Measurements from ENCODE around the gene PJVK. TPM values are rescaled to one million over a fixed set of nuclear protein-coding genes. Genes with fewer than 3 reads are reported as not detected.
A peak's percentile ranks its signal among the peaks of the same experiment; 100 is the strongest.
"Not testable (repeated sequence)": the region's sequence is repeated elsewhere in the genome, so short reads cannot be mapped to it uniquely, and the experiment has no call there.

The PJVK gene
- total RNA-seq, 6 experiments from 2014 or later, result 0.43 to 1.0 (median 0.69) TPM

DNA sequence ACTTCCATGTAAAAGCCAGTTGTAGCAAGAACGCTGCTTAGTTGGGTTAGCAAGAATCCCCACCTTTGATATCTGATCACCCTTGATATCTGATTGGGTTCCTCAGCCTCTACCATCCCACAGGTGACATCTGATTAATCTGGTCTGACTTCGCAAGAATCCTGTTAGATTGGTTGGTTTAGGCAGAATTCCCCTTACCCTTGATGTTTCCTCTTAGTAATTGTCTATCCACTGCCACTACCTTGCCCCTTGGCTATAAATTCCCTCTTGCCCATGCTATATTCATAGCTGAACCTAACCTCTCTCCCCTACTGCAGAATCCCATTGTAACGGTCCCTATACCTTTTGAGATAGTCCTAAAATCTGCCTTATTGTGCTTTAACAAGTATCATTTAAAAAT, 33.3 kb upstream of the PJVK start:
- no peak for TF ChIP-seq CTCF (IDR thresholded peaks at IDR 0.05)
- Mint-ChIP-seq H3K9me3 (no peaks in the 10 kb centered on the region), H3K27me3 (ENCODE audit: insufficient read depth) (peaks cover 1% of the 10 kb centered on the region; the same call in 1 of the 2 replicates), H3K27ac (no peak overlapping the region), H3K36me3 (ENCODE audit: low read depth) (no peaks in the 10 kb centered on the region), H3K4me1 (ENCODE audit: low read depth) (peaks cover 32% of the 10 kb centered on the region), H3K4me3 (no peak overlapping the region)
- no peak for DNase-seq

DNA sequence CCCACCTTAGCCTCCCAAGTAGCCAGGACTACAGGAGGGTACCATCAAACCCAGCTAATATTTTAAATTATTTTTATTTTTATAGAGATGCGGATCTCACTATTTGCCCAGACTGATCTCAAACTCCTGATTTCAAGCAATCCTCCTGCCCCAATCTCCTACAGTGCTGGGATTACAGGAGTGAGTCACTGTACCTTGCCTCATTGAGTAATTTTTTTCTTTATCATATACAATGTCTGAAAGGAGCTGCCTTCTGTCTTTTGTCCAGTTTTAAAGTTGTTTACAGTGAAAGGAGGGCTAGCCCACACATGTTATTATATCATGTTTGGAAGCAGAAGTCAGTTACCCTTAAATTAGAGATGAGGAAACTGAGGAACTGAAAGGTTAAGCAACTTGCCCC, 32.8 kb upstream of the PJVK start:
- Mint-ChIP-seq H3K9me3 (no peaks in the 10 kb centered on the region), H3K4me3 (no peak overlapping the region), H3K27ac (no peak overlapping the region), H3K4me1 (ENCODE audit: low read depth) (peaks cover 27% of the 10 kb centered on the region), H3K27me3 (ENCODE audit: insufficient read depth) (peaks cover 1% of the 10 kb centered on the region; the same call in 1 of the 2 replicates), H3K36me3 (ENCODE audit: low read depth) (no peaks in the 10 kb centered on the region)
- no peak for TF ChIP-seq CTCF (IDR thresholded peaks at IDR 0.05)
- DNase-seq, result no peak

GRCh38 chr2:178419123-178419522, 32.1 kb upstream of the PJVK start:
- peaks cover 23% of the 10 kb centered on the region for H3K4me1 Mint-ChIP-seq (ENCODE audit: low read depth)
- H3K36me3 Mint-ChIP-seq (ENCODE audit: low read depth), result no peaks in the 10 kb centered on the region
- no peak overlapping the region for H3K27ac Mint-ChIP-seq
- peak; percentile 68 for TF ChIP-seq CTCF (IDR thresholded peaks at IDR 0.05)
- peaks cover 1% of the 10 kb centered on the region; the same call in 1 of the 2 replicates for H3K27me3 Mint-ChIP-seq (ENCODE audit: insufficient read depth)
- H3K4me3 Mint-ChIP-seq, result no peak overlapping the region
- peak; percentile 29 for DNase-seq
- no peaks in the 10 kb centered on the region for H3K9me3 Mint-ChIP-seq

- Mint-ChIP-seq H3K4me3 (no peak overlapping the region), H3K9me3 (no peaks in the 10 kb centered on the region; the same call in 1 of the 2 replicates), H3K36me3 (ENCODE audit: low read depth) (no peaks in the 10 kb centered on the region), H3K27ac (no peak overlapping the region), H3K27me3 (ENCODE audit: insufficient read depth) (peaks cover 1% of the 10 kb centered on the region; the same call in 1 of the 2 replicates), H3K4me1 (ENCODE audit: low read depth) (peaks cover 10% of the 10 kb centered on the region; the same call in 1 of the 2 replicates)
- TF ChIP-seq CTCF (IDR thresholded peaks at IDR 0.05), result no peak
- no peak for DNase-seq
Observed at GRCh38 chr2:178420463-178420999, 30.6 kb upstream of the PJVK start.

DNA sequence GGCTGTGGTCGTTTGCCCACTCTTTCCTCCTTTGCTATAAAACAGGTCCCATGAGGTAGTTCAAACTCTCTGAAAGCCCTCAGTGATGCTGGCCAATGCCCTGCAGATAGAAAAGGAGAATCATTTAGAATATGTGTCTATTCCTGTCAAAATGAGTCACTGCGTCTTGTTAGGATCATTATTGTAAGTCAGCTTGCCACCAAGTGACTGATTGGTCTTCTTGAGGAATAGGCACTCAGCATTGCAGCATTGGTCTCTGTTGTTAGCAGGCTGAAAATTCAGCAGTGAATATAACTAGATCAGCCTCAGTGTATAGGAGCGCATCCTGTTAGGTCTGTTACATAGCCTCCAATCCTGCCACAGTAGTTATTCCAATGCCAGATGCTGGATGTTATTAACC, 29.1 kb upstream of the PJVK start:
- H3K4me1 Mint-ChIP-seq (ENCODE audit: low read depth), result peaks cover 22% of the 10 kb centered on the region
- no peak overlapping the region for H3K27ac Mint-ChIP-seq
- no peak overlapping the region for H3K4me3 Mint-ChIP-seq
- no peaks in the 10 kb centered on the region; the same call in 1 of the 2 replicates for H3K9me3 Mint-ChIP-seq
- peaks cover 1% of the 10 kb centered on the region; the same call in 1 of the 2 replicates for H3K27me3 Mint-ChIP-seq (ENCODE audit: insufficient read depth)
- no peak for TF ChIP-seq CTCF (IDR thresholded peaks at IDR 0.05)
- no peak for DNase-seq
- H3K36me3 Mint-ChIP-seq (ENCODE audit: low read depth), result peaks cover 4% of the 10 kb centered on the region; the same call in 1 of the 2 replicates

- not testable (repeated sequence) for H3K36me3 Mint-ChIP-seq (ENCODE audit: low read depth); H3K27me3 Mint-ChIP-seq (ENCODE audit: insufficient read depth); H3K9me3 Mint-ChIP-seq; H3K4me3 Mint-ChIP-seq; H3K27ac Mint-ChIP-seq; DNase-seq
- H3K4me1 Mint-ChIP-seq (ENCODE audit: low read depth), result peaks cover 20% of the 10 kb centered on the region
Observed at GRCh38 chr2:178423746-178424145, 27.4 kb upstream of the PJVK start.

Measured in HFFc6 (cell line).